ENCODE data around the gene TMEM217. TPM values are rescaled to one million over a fixed set of nuclear protein-coding genes. Genes with fewer than 3 reads are reported as not detected.
A peak's percentile ranks its signal among the peaks of the same experiment; 100 is the strongest.

Gene TMEM217
- total and polyA plus RNA-seq, 2 of the 8 experiments (the other 6 are each of a cell fraction or from before 2014, with no cell fraction given): 0.60 to 1.1 TPM

DNA sequence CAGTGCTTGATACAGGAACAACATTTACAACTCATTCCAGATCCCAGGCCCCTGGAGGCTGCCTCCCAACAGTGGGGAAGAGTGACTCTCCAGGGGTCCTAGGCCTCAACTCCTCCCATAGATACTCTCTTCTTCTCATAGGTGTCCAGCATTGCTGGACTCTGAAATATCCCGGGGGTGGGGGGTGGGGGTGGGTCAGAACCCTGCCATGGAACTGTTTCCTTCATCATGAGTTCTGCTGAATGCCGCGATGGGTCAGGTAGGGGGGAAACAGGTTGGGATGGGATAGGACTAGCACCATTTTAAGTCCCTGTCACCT lies 83.8 kb downstream of the TMEM217 start:
- Histone ChIP-seq H4K5ac (ENCODE audit: insufficient read length, low read depth, low read length) (no peak overlapping the region), H2BK12ac (ENCODE audit: low read depth, low read length) (no peak overlapping the region), H3K79me1 (ENCODE audit: low read depth, low read length) (peaks cover 10% of the 10 kb centered on the region), H3K23me2 (ENCODE audit: low read depth, low read length) (peaks cover 5% of the 10 kb centered on the region), H3K23ac (ENCODE audit: insufficient read length) (no peak overlapping the region), H3K4ac (replicated peaks; ENCODE audit: insufficient read length, low read depth, low read length) (no peak overlapping the region), H3K4me1 (replicated peaks in 1 of 4; ENCODE audit: control insufficient read depth in 3 of 4, insufficient read depth in 4 of 4, low read length in 3 of 4) (peaks cover 5 to 8% (median 6%) of the 10 kb centered on the region in 4 experiments; a peak in 5 of 7 replicates), H3K9me3 (ENCODE audit: insufficient read depth in 2 of 2, low read depth in 1 of 2, low read length in 1 of 2) (no peaks in the 10 kb centered on the region), H4K91ac (replicated peaks; ENCODE audit: insufficient read length, low read length) (no peak overlapping the region), H2BK5ac (ENCODE audit: low read depth, low read length) (no peak overlapping the region), H4K20me1 (replicated peaks in 1 of 2; ENCODE audit: control insufficient read depth in 1 of 2, insufficient read depth in 2 of 2, low read length in 2 of 2) (peaks cover 26% of the 10 kb centered on the region in 2 experiments), H2AFZ (ENCODE audit: low read length) (no peak overlapping the region), H2BK120ac (replicated peaks; ENCODE audit: low read depth, low read length) (no peak overlapping the region), H3K4me3 (ENCODE audit: extremely low read depth in 1 of 4, insufficient read depth in 2 of 4, low read depth in 3 of 4, low read length in 4 of 4) (no peak overlapping the region), H3K79me2 (ENCODE audit: control insufficient read depth in 1 of 2, insufficient read depth in 2 of 2, low read length in 2 of 2) (peaks cover 11 to 40% of the 10 kb centered on the region in 2 experiments; a peak in 3 of 4 replicates), H3K56ac (replicated peaks; ENCODE audit: insufficient read length, low read depth, low read length) (no peak overlapping the region), H3K27me3 (replicated peaks in 1 of 4; ENCODE audit: control insufficient read depth in 3 of 4, extremely low read depth in 1 of 4, insufficient read depth in 3 of 4, low read length in 3 of 4) (no peaks in the 10 kb centered on the region), H3K36me3 (ENCODE audit: control insufficient read depth in 2 of 4, insufficient read depth in 4 of 4, low read length in 3 of 4) (peaks cover 22 to 43% (median 29%) of the 10 kb centered on the region in 4 experiments), H3K18ac (ENCODE audit: extremely low read depth, low read length) (no peak overlapping the region; the same call in 1 of the 2 replicates), H2BK20ac (ENCODE audit: low read length) (no peak overlapping the region), H3K4me2 (ENCODE audit: insufficient read depth in 1 of 2, low read depth in 2 of 2, low read length in 2 of 2) (peak overlapping the region in 1 of 2 experiments; percentile 25; a peak in 1 of 4 replicates), H3K14ac (ENCODE audit: insufficient read length) (no peak overlapping the region), H3K27ac (ENCODE audit: low read depth, low read length) (no peak overlapping the region), H2AK5ac (ENCODE audit: low read depth, low read length) (no peak overlapping the region), H2BK15ac (ENCODE audit: low read length) (no peak overlapping the region), H3K9ac (replicated peaks in 1 of 4; ENCODE audit: extremely low read depth in 1 of 4, low read depth in 3 of 4, low read length in 3 of 4) (no peak overlapping the region), H4K8ac (ENCODE audit: extremely low read depth, insufficient read depth, low read length) (no peak overlapping the region)
- POLR2A ChIA-PET (ENCODE audit: partially characterized antibody): interaction anchor here (1.3 to 27.8 kb wide), 9 partner anchors 13 to 124 kb away, joined by 3 to 1024 read pairs (median 12); no protein-coding TSS in a partner anchor
- no peak for DNase-seq (ENCODE audit: low read depth in 1 of 2, low spot score in 2 of 2)
- CTCF ChIA-PET (ENCODE audit: partially characterized antibody): interaction anchor here (1.8 to 9.9 kb wide), 4 partner anchors 13 to 148 kb away, joined by 5 to 192 read pairs (median 46); no protein-coding TSS in a partner anchor
- no CpG with 5 or more reads among the region's 3 CpGs for WGBS, 2 experiments (ENCODE audit: extremely low coverage in 1 of 2, insufficient coverage in 1 of 2, insufficient read length in 1 of 2, insufficient replicate concordance in 2 of 2, low coverage in 1 of 2, low lambda C conversion rate in 2 of 2, missing lambda C conversion rate in 1 of 2)
- FAIRE-seq: no peak
- TF ChIP-seq SP1 (IDR thresholded peaks at IDR 0.05; ENCODE audit: low read depth, low read length) (no peak), JUND (IDR thresholded peaks at IDR 0.05; ENCODE audit: low read length) (no peak), EZH2 (IDR thresholded peaks at IDR 0.05; ENCODE audit: low read depth, low read length, severe bottlenecking) (no peak), MAFK (IDR thresholded peaks at IDR 0.05; ENCODE audit: low read depth, low read length) (no peak), KDM4A (IDR thresholded peaks at IDR 0.05; ENCODE audit: low read depth, low read length, severe bottlenecking) (no peak), EP300 (IDR thresholded peaks at IDR 0.05; ENCODE audit: borderline replicate concordance in 1 of 2, low read depth in 2 of 2, low read length in 2 of 2) (no peak), CBX5 (IDR thresholded peaks at IDR 0.05; ENCODE audit: low read depth, low read length) (no peak), EGR1 (IDR thresholded peaks at IDR 0.05; ENCODE audit: borderline replicate concordance, low read depth, low read length) (no peak), SUZ12 (IDR thresholded peaks at IDR 0.05; ENCODE audit: low read length) (no peak), TAF1 (IDR thresholded peaks at IDR 0.05; ENCODE audit: low read depth, low read length) (no peak), JUN (IDR thresholded peaks at IDR 0.05; ENCODE audit: low read depth, low read length) (no peak), CHD1 (IDR thresholded peaks at IDR 0.05; ENCODE audit: low read depth, low read length) (no peak), TBP (IDR thresholded peaks at IDR 0.05; ENCODE audit: low read depth, low read length) (no peak)
